ENCODE data around the gene APOBEC4. TPM values are rescaled to one million over a fixed set of nuclear protein-coding genes. Genes with fewer than 3 reads are reported as not detected.

Gene APOBEC4
- total and polyA plus RNA-seq, 2 of the 13 experiments (the other 11 are each of a cell fraction or from before 2014, with no cell fraction given) = not detected

DNA sequence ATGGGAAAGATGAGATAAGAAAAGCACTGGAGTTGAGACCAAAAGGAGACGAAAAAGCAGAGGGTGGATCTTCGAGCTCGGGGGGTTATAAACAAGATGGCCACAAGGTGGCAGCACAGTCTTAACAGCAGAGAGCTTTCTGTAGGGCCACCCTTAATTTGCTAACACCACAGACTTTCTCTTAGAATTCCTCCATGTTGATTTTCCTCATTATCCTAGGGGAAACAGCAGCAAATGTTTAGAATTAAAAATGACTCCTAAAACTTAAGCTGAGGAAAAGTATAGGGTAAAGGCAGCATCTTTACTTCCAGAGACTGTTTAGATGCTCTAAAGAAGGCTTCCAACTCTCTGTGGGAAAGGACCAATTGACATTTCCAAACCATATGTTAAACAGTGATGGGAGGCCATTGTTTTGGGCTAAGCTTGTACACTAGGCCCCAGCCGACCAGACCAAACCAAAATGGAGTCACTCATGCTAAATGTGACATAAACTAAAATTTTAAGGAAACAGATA is 2.5 kb upstream of the APOBEC4 start:
- 20% methylated on average over 4 of the region's 4 CpGs for WGBS (ENCODE audit: low lambda C conversion rate)
- Histone ChIP-seq H3K27me3 (ENCODE audit: control insufficient read depth in 1 of 2, insufficient read depth in 2 of 2, low read length in 2 of 2) (no peaks in the 10 kb centered on the region), H3K79me2 (ENCODE audit: insufficient read depth, low read length) (no peaks in the 10 kb centered on the region), H3K36me3 (replicated peaks in 1 of 2; ENCODE audit: control insufficient read depth in 1 of 2, insufficient read depth in 2 of 2, low read length in 2 of 2) (no peaks in the 10 kb centered on the region), H3K27ac (ENCODE audit: extremely low read length, insufficient read depth, low read length) (no peak overlapping the region), H2AFZ (ENCODE audit: low read length) (no peak overlapping the region), H3K4me2 (ENCODE audit: low read depth, low read length) (no peak overlapping the region), H3K4me1 (ENCODE audit: insufficient read depth, low read length) (peaks cover 14% of the 10 kb centered on the region), H4K20me1 (ENCODE audit: insufficient read depth, low read length) (no peaks in the 10 kb centered on the region), H3K9me3 (ENCODE audit: low read length) (no peaks in the 10 kb centered on the region), H3K9ac (ENCODE audit: insufficient read depth, low read depth, low read length) (no peak overlapping the region), H3K4me3 (replicated peaks in 1 of 3; ENCODE audit: insufficient read depth in 1 of 3, low read depth in 2 of 3, low read length in 3 of 3) (no peak overlapping the region)
- in situ Hi-C loops (cut with HindIII; ENCODE audit: extremely low pct_ligation_motif_present, low pct_unique_long_range_greater_than_20kb) (loop anchor here (5.0 kb wide), 1 partner anchor 257 kb away; no protein-coding TSS in a partner anchor), intact Hi-C loops (cut with micrococcal nuclease; ENCODE audit: unreplicated experiment) (loop anchor here (1.0 kb wide), 2 partner anchors 30 to 261 kb away; no protein-coding TSS in a partner anchor)
- ATAC-seq = peak; percentile 84
- peak; percentile 67 for FAIRE-seq
- DNase-seq (ENCODE audit: low spot score) = peak; percentile 67
- ChIA-PET POLR2A (interaction anchor here (1.0 to 1.6 kb wide), 2 partner anchors 29 to 260 kb away, joined by 4 to 6 read pairs; no protein-coding TSS in a partner anchor), CTCF (ENCODE audit: low intra/inter-chr PET ratio, low total read pairs) (interaction anchor here (0.7 to 3.3 kb wide), 4 partner anchors 29 to 260 kb away, joined by 3 to 36 read pairs (median 19); no protein-coding TSS in a partner anchor)
- BruUV-seq (replicated peaks) = no TSS peak
- TF ChIP-seq SIX1 (CRISPR knock-in tag; IDR thresholded peaks at IDR 0.05; ENCODE audit: borderline replicate concordance) (no peak), ZBTB1 (CRISPR knock-in tag; IDR thresholded peaks at IDR 0.05; ENCODE audit: borderline replicate concordance) (no peak), REPIN1 (CRISPR knock-in tag; IDR thresholded peaks at IDR 0.05; ENCODE audit: borderline replicate concordance, low read depth) (no peak), HNRNPL (IDR thresholded peaks at IDR 0.05; ENCODE audit: low read depth, low read length) (no peak), MXI1 (IDR thresholded peaks at IDR 0.05; ENCODE audit: borderline replicate concordance, low read depth, low read length) (0 out of 3 replicates have a peak, but pooled peaks have one; percentile 39), BRCA1 (CRISPR knock-in tag; IDR thresholded peaks at IDR 0.05) (no peak), ZNF546 (CRISPR knock-in tag; conservative IDR thresholded peaks at IDR 0.05) (no peak), ZNF44 (CRISPR knock-in tag; IDR thresholded peaks at IDR 0.05) (no peak), STAG1 (CRISPR knock-in tag; IDR thresholded peaks at IDR 0.05) (peak; percentile 88), SCMH1 (CRISPR knock-in tag; IDR thresholded peaks at IDR 0.05; ENCODE audit: borderline replicate concordance) (no peak), SMC3 (IDR thresholded peaks at IDR 0.05; ENCODE audit: low read length) (peak; percentile 96), NBN (conservative IDR thresholded peaks at IDR 0.05) (no peak), CBX2 (IDR thresholded peaks at IDR 0.05; ENCODE audit: low read depth, low read length) (no peak), CBX2 (CRISPR knock-in tag; IDR thresholded peaks at IDR 0.05; ENCODE audit: low read depth) (no peak), GATAD2A (CRISPR knock-in tag; IDR thresholded peaks at IDR 0.05) (0 out of 2 replicates have a peak, but pooled peaks have one; percentile 29), MIXL1 (CRISPR knock-in tag; IDR thresholded peaks at IDR 0.05) (peak; percentile 58; the same call in 1 of the 2 replicates), SOX5 (CRISPR knock-in tag; IDR thresholded peaks at IDR 0.05; ENCODE audit: borderline replicate concordance) (0 out of 2 replicates have a peak, but pooled peaks have one; percentile 16), ELF3 (CRISPR knock-in tag; IDR thresholded peaks at IDR 0.05) (0 out of 2 replicates have a peak, but pooled peaks have one; percentile 22), ZNF225 (CRISPR knock-in tag; IDR thresholded peaks at IDR 0.05) (no peak), RBM39 (IDR thresholded peaks at IDR 0.05; ENCODE audit: low read depth, low read length, poor library complexity, severe bottlenecking) (no peak)
- TF ChIP-seq, protein P1, sequence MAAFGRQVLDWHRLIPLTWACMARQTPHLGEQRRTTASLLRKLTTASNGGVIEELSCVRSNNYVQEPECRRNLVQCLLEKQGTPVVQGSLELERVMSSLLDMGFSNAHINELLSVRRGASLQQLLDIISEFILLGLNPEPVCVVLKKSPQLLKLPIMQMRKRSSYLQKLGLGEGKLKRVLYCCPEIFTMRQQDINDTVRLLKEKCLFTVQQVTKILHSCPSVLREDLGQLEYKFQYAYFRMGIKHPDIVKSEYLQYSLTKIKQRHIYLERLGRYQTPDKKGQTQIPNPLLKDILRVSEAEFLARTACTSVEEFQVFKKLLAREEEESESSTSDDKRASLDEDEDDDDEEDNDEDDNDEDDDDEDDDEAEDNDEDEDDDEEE (CRISPR knock-in tag; IDR thresholded peaks at IDR 0.05) = no peak
- TF ChIP-seq, protein P2, sequence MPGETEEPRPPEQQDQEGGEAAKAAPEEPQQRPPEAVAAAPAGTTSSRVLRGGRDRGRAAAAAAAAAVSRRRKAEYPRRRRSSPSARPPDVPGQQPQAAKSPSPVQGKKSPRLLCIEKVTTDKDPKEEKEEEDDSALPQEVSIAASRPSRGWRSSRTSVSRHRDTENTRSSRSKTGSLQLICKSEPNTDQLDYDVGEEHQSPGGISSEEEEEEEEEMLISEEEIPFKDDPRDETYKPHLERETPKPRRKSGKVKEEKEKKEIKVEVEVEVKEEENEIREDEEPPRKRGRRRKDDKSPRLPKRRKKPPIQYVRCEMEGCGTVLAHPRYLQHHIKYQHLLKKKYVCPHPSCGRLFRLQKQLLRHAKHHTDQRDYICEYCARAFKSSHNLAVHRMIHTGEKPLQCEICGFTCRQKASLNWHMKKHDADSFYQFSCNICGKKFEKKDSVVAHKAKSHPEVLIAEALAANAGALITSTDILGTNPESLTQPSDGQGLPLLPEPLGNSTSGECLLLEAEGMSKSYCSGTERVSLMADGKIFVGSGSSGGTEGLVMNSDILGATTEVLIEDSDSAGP (CRISPR knock-in tag; IDR thresholded peaks at IDR 0.05; ENCODE audit: borderline replicate concordance) = no peak
- TF ChIP-seq, protein P3, sequence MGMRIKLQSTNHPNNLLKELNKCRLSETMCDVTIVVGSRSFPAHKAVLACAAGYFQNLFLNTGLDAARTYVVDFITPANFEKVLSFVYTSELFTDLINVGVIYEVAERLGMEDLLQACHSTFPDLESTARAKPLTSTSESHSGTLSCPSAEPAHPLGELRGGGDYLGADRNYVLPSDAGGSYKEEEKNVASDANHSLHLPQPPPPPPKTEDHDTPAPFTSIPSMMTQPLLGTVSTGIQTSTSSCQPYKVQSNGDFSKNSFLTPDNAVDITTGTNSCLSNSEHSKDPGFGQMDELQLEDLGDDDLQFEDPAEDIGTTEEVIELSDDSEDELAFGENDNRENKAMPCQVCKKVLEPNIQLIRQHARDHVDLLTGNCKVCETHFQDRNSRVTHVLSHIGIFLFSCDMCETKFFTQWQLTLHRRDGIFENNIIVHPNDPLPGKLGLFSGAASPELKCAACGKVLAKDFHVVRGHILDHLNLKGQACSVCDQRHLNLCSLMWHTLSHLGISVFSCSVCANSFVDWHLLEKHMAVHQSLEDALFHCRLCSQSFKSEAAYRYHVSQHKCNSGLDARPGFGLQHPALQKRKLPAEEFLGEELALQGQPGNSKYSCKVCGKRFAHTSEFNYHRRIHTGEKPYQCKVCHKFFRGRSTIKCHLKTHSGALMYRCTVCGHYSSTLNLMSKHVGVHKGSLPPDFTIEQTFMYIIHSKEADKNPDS (CRISPR knock-in tag; IDR thresholded peaks at IDR 0.05) = no peak
